PC-3 (cell line): ENCODE measurements around the gene CFAP299. TPM values are rescaled to one million over a fixed set of nuclear protein-coding genes. Genes with fewer than 3 reads are reported as not detected.
"Not testable (repeated sequence)": the region's sequence is repeated elsewhere in the genome, so short reads cannot be mapped to it uniquely, and the experiment has no call there.

Source experiments
- ATAC-seq: fragments of 200-7000 bp; cut with Tn5 transposase; 2 replicates; pipeline ENCODE4 v1.9.1; 2020; ENCODE audit warnings: mild to moderate bottlenecking, moderate library complexity
- BruUV-seq: library from RNA; stranded (reverse); fragments of 400-500 nt; replicated peaks from 2 replicates; lab custom pipeline; 2021; lab: Mats Ljungman, UMichigan
- CTCF ChIA-PET: fragments of 300-600 bp; sonication (Branson Sonifier 250); formaldehyde crosslinking; loops from one replicate; lab custom pipeline; 2022; ENCODE audit warnings: antibody characterized with exemption; lab: Charles Lee
- POLR2A ChIA-PET: fragments of 300-600 bp; sonication (Branson Sonifier 250); formaldehyde crosslinking; loops from one replicate; lab custom pipeline; 2022; ENCODE audit warnings: antibody characterized with exemption; ENCODE audit not compliant: unreplicated experiment; lab: Charles Lee
- DNase-seq: peaks from one replicate; pipeline ENCODE4 v3.0.0-alpha.2; 2015
- H2AFZ ChIP-seq: fragments of 300-600 bp; sonication (generic); 2 replicates; pipeline ENCODE4 v1.6.0; 2016; ENCODE audit warnings: antibody characterized with exemption, low read length
- H3F3A ChIP-seq: fragments of 300-600 bp; sonication (generic); one replicate; pipeline ENCODE4 v1.6.0; 2017; ENCODE audit warnings: antibody characterized with exemption, low read length, control low read depth, mild to moderate bottlenecking; ENCODE audit not compliant: unreplicated experiment
- H3K27ac ChIP-seq: fragments of 300-600 bp; sonication (generic); 2 replicates; pipeline ENCODE4 v1.5.1; 2016; ENCODE audit warnings: mild to moderate bottlenecking, low read length
- H3K27me3 ChIP-seq: fragments of 300-600 bp; sonication (generic); 2 replicates; pipeline ENCODE4 v1.6.1; 2016; ENCODE audit warnings: low read length, mixed read lengths
- H3K36me3 ChIP-seq: fragments of 300-600 bp; sonication (generic); 2 replicates; pipeline ENCODE4 v1.6.1; 2016; ENCODE audit warnings: low read depth, mixed run types, low read length, mixed read lengths
- H3K4me1 ChIP-seq: fragments of 300-600 bp; sonication (generic); 2 replicates; pipeline ENCODE4 v1.5.1; 2016; ENCODE audit warnings: low read length; ENCODE audit not compliant: insufficient read depth
- H3K4me2 ChIP-seq: fragments of 300-600 bp; sonication (generic); 2 replicates; pipeline ENCODE4 v1.6.0; 2016; ENCODE audit warnings: low read length
- H3K4me3 ChIP-seq: fragments of 300-600 bp; sonication (generic); 2 replicates; pipeline ENCODE4 v1.5.1; 2016; ENCODE audit warnings: mild to moderate bottlenecking, low read length, mixed read lengths
- H3K79me2 ChIP-seq: fragments of 300-600 bp; sonication (generic); 2 replicates; pipeline ENCODE4 v1.6.1; 2017; ENCODE audit warnings: low read length, mixed read lengths
- H3K9ac ChIP-seq: fragments of 300-600 bp; sonication (generic); 2 replicates; pipeline ENCODE4 v1.6.0; 2016; ENCODE audit warnings: mild to moderate bottlenecking, low read length
- H3K9me2 ChIP-seq: fragments of 300-600 bp; sonication (generic); replicated peaks from 2 replicates; pipeline ENCODE4 v1.6.1; 2016; ENCODE audit warnings: mixed run types, low read length, mixed read lengths
- H3K9me3 ChIP-seq: fragments of 300-600 bp; sonication (generic); 2 replicates; pipeline ENCODE4 v1.6.1; 2016; ENCODE audit warnings: low read length, mixed read lengths
- H4K20me1 ChIP-seq: fragments of 300-600 bp; sonication (generic); 2 replicates; pipeline ENCODE4 v1.6.1; 2016; ENCODE audit warnings: low read length, mixed read lengths
- CTCF ChIP-seq: fragments of 300-600 bp; sonication (generic); conservative IDR thresholded peaks from 2 replicates; pipeline ENCODE4 v1.5.1; 2017; ENCODE audit warnings: antibody characterized with exemption, low read depth, mild to moderate bottlenecking, low read length
- EZH2 ChIP-seq: fragments of 300-600 bp; sonication (generic); IDR thresholded peaks from one replicate; pipeline ENCODE4 v1.6.1; 2017; ENCODE audit warnings: antibody characterized with exemption, mild to moderate bottlenecking, low read length; ENCODE audit not compliant: unreplicated experiment
- EZH2phosphoT487 ChIP-seq: fragments of 300-600 bp; sonication (generic); IDR thresholded peaks from 2 replicates; pipeline ENCODE4 v1.6.1; 2018; ENCODE audit warnings: mild to moderate bottlenecking, antibody characterized with exemption, low read length, borderline replicate concordance
- intact Hi-C: fragments of 100-400 bp; cut with micrococcal nuclease; formaldehyde crosslinking; loops from 2 replicates; pipeline ENCODE4 v1.9.0; 2023
- total RNA-seq: library from RNA; depleted of rRNA; stranded (reverse); fragments of >200 nt; gene quantifications from 2 replicates; pipeline ENCODE4 v1.2.3, GENCODE V29; 2014

Gene CFAP299
- total RNA-seq, 1 experiment from 2014 or later = not detected

- H3K27me3 ChIP-seq = no peaks in the 10 kb centered on the region
- no peak overlapping the region for H3K4me2 ChIP-seq
- no peaks in the 10 kb centered on the region for H3K4me1 ChIP-seq
- H3K9ac ChIP-seq = no peak overlapping the region
- H3K4me3 ChIP-seq = no peak overlapping the region
- H3K9me2 ChIP-seq = no peaks in the 10 kb centered on the region
- POLR2A ChIA-PET = no interaction called here
- CTCF ChIA-PET = no interaction called here
- TF ChIP-seq EZH2phosphoT487 (no peak), CTCF (no peak), EZH2 (no peak)
- H2AFZ ChIP-seq = no peak overlapping the region
- H3F3A ChIP-seq = no peaks in the 10 kb centered on the region
- BruUV-seq = no TSS peak
- no peak overlapping the region for H3K27ac ChIP-seq
- ATAC-seq (no peak), DNase-seq (no peak)
- H3K9me3 ChIP-seq = no peaks in the 10 kb centered on the region
- no peaks in the 10 kb centered on the region for H3K36me3 ChIP-seq
- intact Hi-C loops = no loop called here
- no peaks in the 10 kb centered on the region for H4K20me1 ChIP-seq
- H3K79me2 ChIP-seq = no peaks in the 10 kb centered on the region
Measured at GRCh38 chr4:80740375-80740774, 404.8 kb downstream of the CFAP299 start.

DNA sequence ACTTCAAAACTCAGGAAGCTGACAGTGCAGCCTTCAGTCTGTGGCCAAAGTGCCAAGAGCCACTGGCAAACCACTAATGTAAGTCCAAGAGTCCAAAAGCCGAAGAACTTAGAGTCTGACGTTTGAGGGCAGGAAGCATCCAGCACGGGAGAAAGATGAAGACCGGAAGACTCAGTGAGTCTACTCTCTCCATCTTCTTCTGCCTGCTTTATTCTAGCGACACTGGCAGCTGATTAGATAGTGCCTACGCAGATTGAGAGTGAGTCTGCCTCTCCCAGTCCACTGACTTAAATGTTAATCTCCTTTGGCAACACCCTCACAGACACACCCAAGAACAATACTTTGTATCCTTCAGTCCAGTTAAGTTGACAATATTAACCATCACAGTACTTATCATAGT is 414.0 kb downstream of the CFAP299 start:
- DNase-seq, H3K27ac ChIP-seq, H3K27me3 ChIP-seq, CTCF ChIA-PET, POLR2A ChIA-PET, intact Hi-C loops, H3K4me3 ChIP-seq, H3K9ac ChIP-seq, H3F3A ChIP-seq, H3K79me2 ChIP-seq, H4K20me1 ChIP-seq, H3K9me3 ChIP-seq, ATAC-seq, BruUV-seq, H2AFZ ChIP-seq, H3K4me2 ChIP-seq, H3K36me3 ChIP-seq, H3K4me1 ChIP-seq, H3K9me2 ChIP-seq: not testable (repeated sequence)

GRCh38 chr4:80751200-80751599 is 415.7 kb downstream of the CFAP299 start:
- Histone ChIP-seq H3K9me3 (no peaks in the 10 kb centered on the region), H3K27ac (no peak overlapping the region), H3K4me3 (no peak overlapping the region), H2AFZ (no peak overlapping the region), H3F3A (no peaks in the 10 kb centered on the region), H3K4me2 (no peak overlapping the region), H3K9me2 (no peaks in the 10 kb centered on the region), H3K79me2 (no peaks in the 10 kb centered on the region), H3K4me1 (no peaks in the 10 kb centered on the region), H3K36me3 (no peaks in the 10 kb centered on the region), H3K9ac (no peak overlapping the region), H4K20me1 (no peaks in the 10 kb centered on the region), H3K27me3 (no peaks in the 10 kb centered on the region)
- DNase-seq (no peak), ATAC-seq (no peak)
- CTCF ChIA-PET = no interaction called here
- no TSS peak for BruUV-seq
- POLR2A ChIA-PET = no interaction called here
- TF ChIP-seq CTCF (no peak), EZH2 (no peak), EZH2phosphoT487 (no peak)
- intact Hi-C loops = no loop called here
